Heart right ventricle (tissue), 16 donors: Measurements from ENCODE around the gene COL4A3. TPM values are rescaled to one million over a fixed set of nuclear protein-coding genes. Genes with fewer than 3 reads are reported as not detected.
A peak's percentile ranks its signal among the peaks of the same experiment; 100 is the strongest.

Experiments
- ATAC-seq, 8 donors: fragments of 200-7000 bp; cut with Tn5 transposase; one replicate each; pipeline ENCODE4 v1.9.1; 2020; ENCODE audit warnings: mild to moderate bottlenecking in 8 of 8, moderate library complexity in 8 of 8, moderate number of reproducible peaks in 1 of 8
- DNase-seq, 2 donors: peaks; one replicate each; pipeline ENCODE4 v3.0.0-alpha.2; 2020
- H3K27ac ChIP-seq, 10 donors: fragments of 200-600 bp; sonication (generic) in 2 of 10; one replicate each; pipeline versions ENCODE4 v1.5.0 to v1.8.0; 2020 to 2022; ENCODE audit warnings: mild to moderate bottlenecking in 3 of 10
- H3K27me3 ChIP-seq, 7 donors: fragments of 200-600 bp; one replicate each; pipeline ENCODE4 v1.8.0; 2021 to 2022; ENCODE audit warnings: mild to moderate bottlenecking in 2 of 7
- H3K36me3 ChIP-seq, 9 donors: fragments of 200-600 bp; sonication (generic) in 1 of 9; one replicate each; pipeline versions ENCODE4 v1.5.0 to v1.8.0; 2020 to 2022; ENCODE audit warnings: mild to moderate bottlenecking in 2 of 9
- H3K4me1 ChIP-seq, 9 donors: fragments of 200-600 bp; sonication (generic) in 1 of 9; one replicate each; pipeline versions ENCODE4 v1.5.0 to v1.8.0; 2020 to 2022; ENCODE audit warnings: mild to moderate bottlenecking in 4 of 9
- H3K4me3 ChIP-seq, 10 donors: fragments of 200-600 bp; sonication (generic) in 2 of 10; one replicate each; pipeline versions ENCODE4 v1.5.0 to v1.8.0; 2020 to 2022; ENCODE audit warnings: mild to moderate bottlenecking in 7 of 10, moderate library complexity in 2 of 10
- H3K9me3 ChIP-seq, 11 donors: fragments of 200-600 bp in 10 of 11; sonication (generic) in 2 of 11; one replicate each; pipeline versions ENCODE4 v1.5.0 to v1.8.0; 2013 to 2022; ENCODE audit warnings: mild to moderate bottlenecking in 2 of 11, control low read depth in 1 of 11, moderate library complexity in 1 of 11
- CTCF ChIP-seq, 9 donors: fragments of 200-600 bp; sonication (generic) in 2 of 9; IDR thresholded peaks; one replicate each; pipeline versions ENCODE4 v1.5.0 to v1.8.0; 2021 to 2022; ENCODE audit warnings: antibody characterized with exemption in 9 of 9, mild to moderate bottlenecking in 5 of 9, moderate library complexity in 1 of 9
- WGBS, 2 donors: extraction: QIAGEN DNeasy Blood & Tissue Kit; methylation state at CpG; one replicate each; pipeline ENCODE4 v1.1.7; 2013; ENCODE audit warnings: inconsistent platforms in 1 of 2; 5-methylcytosine and 5-hydroxymethylcytosine counted together
- intact Hi-C, 10 donors: fragments of 100-400 bp; cut with DNase I; formaldehyde crosslinking; loops; one replicate each; pipeline versions ENCODE4 v1.11.1 to v1.14.2; 2022
- polyA plus RNA-seq, 2 donors: library from polyadenylated mRNA; stranded (reverse); fragments of 200-250 nt; gene quantifications; one replicate each; pipeline ENCODE4 v1.2.3, GENCODE V29; 2013
- total RNA-seq, 10 donors: library from RNA; stranded (reverse); fragmentation: NEBNext Ultra II Directional in 3 of 10; extraction: Animal tissue kit (Norgen Biotek cat#: 25700) in 3 of 10; gene quantifications; one replicate each; pipeline versions ENCODE4 v1.2.1 to v1.2.4, GENCODE V29; 2021 to 2023
- donor health status: Arrhythmogenic right ventricular cardiomyopathy.
- donor health status: ischemic (EF 13 %, LVEDD 7.1; RV severe dilation, severe dysfunction).
- donor health status: healthy with polysubstance abuse.
- donor health status: DM: no; HTN: yes; CAD: no.
- donor health status: DM: no; HTN: no; CAD: no.
- donor health status: ischemic (EF 25% LVEDD 6.9; RV normal size, moderate dysfunction).
- donor health status: ischemic (EF 25% LVEDD 5.7; RV mildly dilated, moderate dysfunction).
- donor health status: healthy.
- donor health status: DM: yes; HTN: yes; CAD: no.
- donor health status: Ischemic cardiomyopathy.
- donor health status: ischemic (EF 35%, LVEDD 5.7; RV mildly dilated, moderate dysfunction).
- donor health status: nonischemic (EF 11% LVEDD 7.7; RV severe dilation, severe dysfunction).
- donor health status: DM: yes; HTN: yes; CAD: no.
- donor health status: PGD.
- donor health status: ischemic (EF 29% LVEDD 5.4; RV normal size, mild dysfunction).
- donor health status: nonischemic (EF 23%, LVEDD 6.1; RV moderate dilation, normal function).

Gene COL4A3
- total and polyA plus RNA-seq, 12 donors: 0.91 to 6.2 (median 2.3) TPM

- peak overlapping the region in 1 of 10 donors; percentile 27 for H3K27ac ChIP-seq
- H3K4me3 ChIP-seq: peak overlapping the region in 1 of 10 donors; percentile 13
- intact Hi-C loops: no loop called here
- DNase-seq (peak; percentile 56 to 60), ATAC-seq (peak; percentile 71 to 97 (median 89))
- no peak for TF ChIP-seq CTCF (IDR thresholded peaks at IDR 0.05)
- no peaks in the 10 kb centered on the region for H3K36me3 ChIP-seq
- peaks cover 0 to 7% (median 0%) of the 10 kb centered on the region in 9 donors for H3K4me1 ChIP-seq
- H3K9me3 ChIP-seq: peaks cover 0 to 4% (median 0%) of the 10 kb centered on the region in 11 donors
- H3K27me3 ChIP-seq: no peaks in the 10 kb centered on the region
- WGBS, 2 donors: 31 to 38% methylated on average over 14 of the region's 14 CpGs
These were observed 63.7 kb downstream of the COL4A3 start for GRCh38 chr2:227228061-227228667.

- ATAC-seq: no peak
- peaks cover 0 to 4% (median 0%) of the 10 kb centered on the region in 11 donors for H3K9me3 ChIP-seq
- intact Hi-C loops: no loop called here
- no peak overlapping the region for H3K4me3 ChIP-seq
- no peaks in the 10 kb centered on the region for H3K36me3 ChIP-seq
- no peak for DNase-seq
- no peaks in the 10 kb centered on the region for H3K27me3 ChIP-seq
- WGBS, 2 donors: 72 to 93% methylated on average over 2 of the region's 2 CpGs
- no peak for TF ChIP-seq CTCF (IDR thresholded peaks at IDR 0.05)
- peaks cover 0 to 7% (median 0%) of the 10 kb centered on the region in 9 donors for H3K4me1 ChIP-seq
- no peak overlapping the region for H3K27ac ChIP-seq
These were observed 65.7 kb downstream of the COL4A3 start for GRCh38 chr2:227230151-227230550.

GRCh38 chr2:227234429-227234828 lies 70.0 kb downstream of the COL4A3 start:
- 90 to 95% methylated on average over 2 of the region's 2 CpGs for WGBS, 2 donors
- intact Hi-C loops: no loop called here
- ATAC-seq (no peak), DNase-seq (no peak)
- TF ChIP-seq CTCF (IDR thresholded peaks at IDR 0.05): no peak
- Histone ChIP-seq H3K36me3 (no peaks in the 10 kb centered on the region), H3K27ac (no peak overlapping the region), H3K9me3 (peaks cover 0 to 4% (median 0%) of the 10 kb centered on the region in 11 donors), H3K4me1 (no peaks in the 10 kb centered on the region), H3K4me3 (no peak overlapping the region), H3K27me3 (no peaks in the 10 kb centered on the region)

- WGBS, 2 donors: 61 to 76% methylated on average over 5 of the region's 5 CpGs
- Histone ChIP-seq H3K27ac (no peak overlapping the region), H3K36me3 (peaks cover 0 to 3% (median 0%) of the 10 kb centered on the region in 9 donors), H3K4me3 (no peak overlapping the region), H3K4me1 (no peaks in the 10 kb centered on the region), H3K27me3 (no peaks in the 10 kb centered on the region), H3K9me3 (no peaks in the 10 kb centered on the region)
- intact Hi-C loops: loop anchor here (1.0 to 2.0 kb wide), 4 partner anchors 107 to 109 kb away; no protein-coding TSS in a partner anchor
- DNase-seq (no peak), ATAC-seq (no peak)
- TF ChIP-seq CTCF (IDR thresholded peaks at IDR 0.05): no peak
These were observed 73.4 kb downstream of the COL4A3 start for GRCh38 chr2:227237786-227238185.
